Measurements from ENCODE around the gene CNTNAP2.

DNA sequence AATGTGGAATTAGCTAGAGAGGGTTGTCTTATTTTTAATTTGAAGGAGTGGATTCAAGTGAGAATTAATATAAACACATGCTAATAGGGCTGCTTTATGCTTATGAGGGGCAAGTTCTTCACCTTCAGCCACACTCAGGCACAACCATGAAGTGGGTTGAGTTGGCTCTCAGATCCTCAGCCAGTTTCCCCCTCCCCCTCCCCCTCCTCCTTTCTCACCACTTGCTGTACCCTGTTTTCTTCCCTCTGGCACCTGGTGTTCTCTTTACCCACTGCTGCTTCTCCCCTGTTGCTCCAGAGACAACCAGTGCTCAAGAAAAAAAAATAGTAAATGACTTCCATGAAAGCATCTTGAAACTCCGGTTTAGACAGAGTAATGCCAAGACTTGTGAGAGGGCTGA lies 1083.3 kb downstream of the CNTNAP2 start:
- TF ChIP-seq POLR2A (IDR thresholded peaks at IDR 0.05; ENCODE audit: low read depth, low read length) = no peak
- no peak for TF ChIP-seq POLR2AphosphoS5 (IDR thresholded peaks at IDR 0.05; ENCODE audit: low read depth, low read length)
- TF ChIP-seq TAF1 (IDR thresholded peaks at IDR 0.05; ENCODE audit: low read depth, low read length) = no peak
- TF ChIP-seq SPI1 (IDR thresholded peaks at IDR 0.05; ENCODE audit: low read depth, low read length) = no peak
- no peak for TF ChIP-seq POU2F2 (IDR thresholded peaks at IDR 0.05; ENCODE audit: low read depth, low read length)
